ENCODE results near the gene SERTAD1. TPM values are rescaled to one million over a fixed set of nuclear protein-coding genes. Genes with fewer than 3 reads are reported as not detected.
A peak's percentile ranks its signal among the peaks of the same experiment; 100 is the strongest.

Gene SERTAD1
- total and polyA plus RNA-seq, 2 of the 8 experiments (the other 6 are each of a cell fraction or from before 2014, with no cell fraction given) = 5.4 to 6.6 TPM

DNA sequence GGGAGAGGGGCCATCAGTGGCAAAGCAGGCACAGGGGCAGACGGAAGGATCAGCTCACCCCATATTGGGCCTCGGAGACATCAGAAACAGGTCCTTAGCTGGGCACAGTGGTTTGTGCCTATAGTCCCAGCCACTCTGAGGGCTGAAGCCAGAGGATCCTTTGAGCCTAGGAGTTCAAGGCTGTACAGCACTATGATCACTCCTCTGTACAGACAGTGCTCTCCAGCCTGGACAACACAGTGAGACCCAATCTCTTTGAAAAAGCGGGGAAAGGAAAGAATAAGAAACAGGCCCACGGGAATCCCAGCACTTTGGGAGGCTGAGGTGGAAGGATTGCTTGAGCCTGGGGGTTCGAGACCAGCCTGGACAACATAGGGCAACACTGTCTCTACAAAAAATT is 6.0 kb downstream of the SERTAD1 start:
- Histone ChIP-seq H3K27ac (ENCODE audit: low read depth, low read length) (no peak overlapping the region), H3K14ac (ENCODE audit: insufficient read length) (no peak overlapping the region), H3K9ac (replicated peaks in 1 of 4; ENCODE audit: extremely low read depth in 1 of 4, low read depth in 3 of 4, low read length in 3 of 4) (no peak overlapping the region), H3K9me3 (ENCODE audit: insufficient read depth in 2 of 2, low read depth in 1 of 2, low read length in 1 of 2) (no peaks in the 10 kb centered on the region), H2AK5ac (ENCODE audit: low read depth, low read length) (0 out of 2 replicates have a peak overlapping the region, but pooled peaks have one; percentile 82), H2BK15ac (ENCODE audit: low read length) (0 out of 2 replicates have a peak overlapping the region, but pooled peaks have one; percentile 46), H3K23ac (ENCODE audit: insufficient read length) (no peak overlapping the region), H2BK20ac (ENCODE audit: low read length) (0 out of 2 replicates have a peak overlapping the region, but pooled peaks have one; percentile 18), H4K91ac (replicated peaks; ENCODE audit: insufficient read length, low read length) (no peak overlapping the region), H3K27me3 (replicated peaks in 1 of 4; ENCODE audit: control insufficient read depth in 3 of 4, extremely low read depth in 1 of 4, insufficient read depth in 3 of 4, low read length in 3 of 4) (no peaks in the 10 kb centered on the region; a peak in 1 of 7 replicates), H3K4me1 (replicated peaks in 1 of 4; ENCODE audit: control insufficient read depth in 3 of 4, insufficient read depth in 4 of 4, low read length in 3 of 4) (peaks cover 4 to 9% (median 6%) of the 10 kb centered on the region in 4 experiments; a peak in 5 of 7 replicates), H2AFZ (ENCODE audit: low read length) (no peak overlapping the region), H3K36me3 (ENCODE audit: control insufficient read depth in 2 of 4, insufficient read depth in 4 of 4, low read length in 3 of 4) (peaks cover 0 to 2% (median 0%) of the 10 kb centered on the region in 4 experiments; a peak in 2 of 8 replicates), H3K79me1 (ENCODE audit: low read depth, low read length) (no peaks in the 10 kb centered on the region; the same call in 1 of the 2 replicates), H3K4ac (replicated peaks; ENCODE audit: insufficient read length, low read depth, low read length) (no peak overlapping the region), H3K79me2 (ENCODE audit: control insufficient read depth in 1 of 2, insufficient read depth in 2 of 2, low read length in 2 of 2) (no peaks in the 10 kb centered on the region), H3K4me3 (ENCODE audit: extremely low read depth in 1 of 4, insufficient read depth in 2 of 4, low read depth in 3 of 4, low read length in 4 of 4) (no peak overlapping the region), H2BK12ac (ENCODE audit: low read depth, low read length) (no peak overlapping the region), H2BK120ac (replicated peaks; ENCODE audit: low read depth, low read length) (no peak overlapping the region), H2BK5ac (ENCODE audit: low read depth, low read length) (no peak overlapping the region), H3K56ac (replicated peaks; ENCODE audit: insufficient read length, low read depth, low read length) (no peak overlapping the region), H4K5ac (ENCODE audit: insufficient read length, low read depth, low read length) (no peak overlapping the region), H3K23me2 (ENCODE audit: low read depth, low read length) (peaks cover 6% of the 10 kb centered on the region; the same call in 1 of the 2 replicates), H4K20me1 (replicated peaks in 1 of 2; ENCODE audit: control insufficient read depth in 1 of 2, insufficient read depth in 2 of 2, low read length in 2 of 2) (no peaks in the 10 kb centered on the region), H4K8ac (ENCODE audit: extremely low read depth, insufficient read depth, low read length) (no peak overlapping the region), H3K4me2 (ENCODE audit: insufficient read depth in 1 of 2, low read depth in 2 of 2, low read length in 2 of 2) (no peak overlapping the region), H3K18ac (ENCODE audit: extremely low read depth, low read length) (no peak overlapping the region)
- no peak for TF ChIP-seq NANOG (IDR thresholded peaks at IDR 0.05; ENCODE audit: insufficient read depth, low read depth, low read length, poor library complexity, severe bottlenecking)
- no peak for TF ChIP-seq BACH1 (IDR thresholded peaks at IDR 0.05; ENCODE audit: low read length)
- TF ChIP-seq, protein P1, sequence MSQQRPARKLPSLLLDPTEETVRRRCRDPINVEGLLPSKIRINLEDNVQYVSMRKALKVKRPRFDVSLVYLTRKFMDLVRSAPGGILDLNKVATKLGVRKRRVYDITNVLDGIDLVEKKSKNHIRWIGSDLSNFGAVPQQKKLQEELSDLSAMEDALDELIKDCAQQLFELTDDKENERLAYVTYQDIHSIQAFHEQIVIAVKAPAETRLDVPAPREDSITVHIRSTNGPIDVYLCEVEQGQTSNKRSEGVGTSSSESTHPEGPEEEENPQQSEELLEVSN (IDR thresholded peaks at IDR 0.05) = no peak
- no peak for TF ChIP-seq SUZ12 (IDR thresholded peaks at IDR 0.05; ENCODE audit: low read length)
- peak; percentile 46; the same call in 1 of the 2 replicates for TF ChIP-seq KDM1A (IDR thresholded peaks at IDR 0.05; ENCODE audit: borderline replicate concordance, low read length)
- ChIA-PET CTCF (ENCODE audit: partially characterized antibody) (interaction anchor here (0.8 to 4.4 kb wide), 18 partner anchors 7 to 103 kb away, joined by 3 to 41 read pairs (median 9); partner anchors contain the start of genes BLVRB, PRX, SERTAD3 and SPTBN4), POLR2A (ENCODE audit: partially characterized antibody) (interaction anchor here (0.6 to 3.3 kb wide), 10 partner anchors 9 to 45 kb away, joined by 3 to 18 read pairs (median 6); partner anchors contain the start of genes BLVRB and SERTAD3)
- DNase-seq (ENCODE audit: low read depth in 1 of 2, low spot score in 2 of 2) (no peak), FAIRE-seq (no peak)
- 91% methylated on average over 5 of the region's 5 CpGs; no CpG with 5 or more reads in 1 of the 2 experiments for WGBS, 2 experiments (ENCODE audit: extremely low coverage in 1 of 2, insufficient coverage in 1 of 2, insufficient read length in 1 of 2, insufficient replicate concordance in 2 of 2, low coverage in 1 of 2, low lambda C conversion rate in 2 of 2, missing lambda C conversion rate in 1 of 2)
